AG09319 (cell line): ENCODE data around the gene RIPOR3.
"Not testable (repeated sequence)": the region's sequence is repeated elsewhere in the genome, so short reads cannot be mapped to it uniquely, and the experiment has no call there.

Experiments used
- DNase-seq: peaks from one replicate; pipeline ENCODE4 v3.0.0-alpha.2; 2010; ENCODE audit warnings: low read depth; ENCODE audit errors: extremely low read depth
- TF ChIP-seq, protein P1 (sequence below): IDR thresholded peaks from 2 replicates; pipeline ENCODE4 v1.5.1; 2011; ENCODE audit warnings: low read depth, mild to moderate bottlenecking, inconsistent platforms, low read length, moderate library complexity

Gene RIPOR3

DNA sequence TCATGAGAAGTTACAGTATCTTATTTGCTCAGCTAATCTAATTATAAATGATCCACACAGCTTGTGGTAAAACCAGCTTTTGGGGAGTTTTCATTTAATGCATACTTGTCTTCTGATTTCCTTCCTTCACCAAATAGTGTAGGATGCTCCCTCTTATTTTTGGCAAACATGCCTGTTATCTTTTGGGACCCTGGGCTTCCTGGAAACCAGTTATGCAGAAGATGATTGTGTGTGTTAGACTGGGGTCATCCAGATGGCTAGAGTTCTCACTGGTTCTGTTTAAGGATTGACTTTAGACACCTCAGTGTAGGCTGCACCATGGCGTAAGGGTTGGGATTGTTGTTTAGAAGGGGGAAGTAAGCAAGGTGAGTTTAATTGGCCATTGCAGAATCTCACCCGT, 119.9 kb downstream of the RIPOR3 start:
- DNase-seq, result no peak
- TF ChIP-seq, protein P1, sequence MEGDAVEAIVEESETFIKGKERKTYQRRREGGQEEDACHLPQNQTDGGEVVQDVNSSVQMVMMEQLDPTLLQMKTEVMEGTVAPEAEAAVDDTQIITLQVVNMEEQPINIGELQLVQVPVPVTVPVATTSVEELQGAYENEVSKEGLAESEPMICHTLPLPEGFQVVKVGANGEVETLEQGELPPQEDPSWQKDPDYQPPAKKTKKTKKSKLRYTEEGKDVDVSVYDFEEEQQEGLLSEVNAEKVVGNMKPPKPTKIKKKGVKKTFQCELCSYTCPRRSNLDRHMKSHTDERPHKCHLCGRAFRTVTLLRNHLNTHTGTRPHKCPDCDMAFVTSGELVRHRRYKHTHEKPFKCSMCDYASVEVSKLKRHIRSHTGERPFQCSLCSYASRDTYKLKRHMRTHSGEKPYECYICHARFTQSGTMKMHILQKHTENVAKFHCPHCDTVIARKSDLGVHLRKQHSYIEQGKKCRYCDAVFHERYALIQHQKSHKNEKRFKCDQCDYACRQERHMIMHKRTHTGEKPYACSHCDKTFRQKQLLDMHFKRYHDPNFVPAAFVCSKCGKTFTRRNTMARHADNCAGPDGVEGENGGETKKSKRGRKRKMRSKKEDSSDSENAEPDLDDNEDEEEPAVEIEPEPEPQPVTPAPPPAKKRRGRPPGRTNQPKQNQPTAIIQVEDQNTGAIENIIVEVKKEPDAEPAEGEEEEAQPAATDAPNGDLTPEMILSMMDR, result no peak

DNA sequence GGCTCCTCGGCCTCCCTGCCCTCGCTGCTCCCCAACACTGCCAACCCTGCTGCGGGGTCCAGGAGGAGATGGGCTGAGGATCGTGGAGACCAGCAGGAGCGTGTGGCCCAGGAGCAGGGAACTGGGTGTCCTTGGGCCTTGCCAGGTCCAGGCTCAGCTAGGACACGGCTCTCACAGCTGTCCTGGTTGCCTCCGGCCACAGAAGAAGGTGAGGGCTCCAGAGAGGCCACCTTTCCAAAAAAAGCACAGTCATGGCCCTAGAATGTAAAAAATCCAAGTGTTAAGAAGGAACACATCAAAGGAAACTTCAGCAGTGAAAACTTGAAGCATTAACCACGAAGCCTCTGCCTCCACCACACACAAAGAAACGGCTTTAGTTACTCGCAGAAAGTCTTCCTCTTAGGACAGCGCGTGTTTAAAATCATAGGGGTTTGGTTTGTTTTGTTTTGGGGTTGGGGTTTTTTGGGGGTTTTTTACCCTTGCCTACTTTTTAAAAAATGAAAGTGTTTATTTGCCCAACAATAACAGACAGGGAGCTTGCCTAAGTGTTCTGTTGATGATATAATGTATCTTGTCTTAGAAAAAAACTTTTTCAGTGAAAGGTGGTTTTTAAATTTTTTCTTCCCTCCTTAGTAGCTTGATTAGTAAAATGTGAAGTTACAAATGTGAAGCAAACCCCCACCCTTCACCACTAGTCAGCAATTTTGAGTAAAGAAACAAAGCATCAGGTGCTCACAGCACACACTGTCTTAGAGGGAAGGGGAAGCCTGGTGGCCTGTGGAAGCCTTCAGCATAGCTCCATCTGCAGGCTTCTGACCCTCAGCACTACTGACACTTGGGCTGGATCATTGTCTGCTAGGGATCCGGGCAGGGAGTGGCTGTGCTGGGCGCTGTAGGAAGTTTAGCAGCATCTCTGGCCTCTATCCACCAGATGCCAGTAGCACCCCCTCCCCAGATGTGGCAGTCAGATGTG, 121.2 kb downstream of the RIPOR3 start:
- no peak for DNase-seq
- TF ChIP-seq, protein P1, result peak; percentile 33

DNA sequence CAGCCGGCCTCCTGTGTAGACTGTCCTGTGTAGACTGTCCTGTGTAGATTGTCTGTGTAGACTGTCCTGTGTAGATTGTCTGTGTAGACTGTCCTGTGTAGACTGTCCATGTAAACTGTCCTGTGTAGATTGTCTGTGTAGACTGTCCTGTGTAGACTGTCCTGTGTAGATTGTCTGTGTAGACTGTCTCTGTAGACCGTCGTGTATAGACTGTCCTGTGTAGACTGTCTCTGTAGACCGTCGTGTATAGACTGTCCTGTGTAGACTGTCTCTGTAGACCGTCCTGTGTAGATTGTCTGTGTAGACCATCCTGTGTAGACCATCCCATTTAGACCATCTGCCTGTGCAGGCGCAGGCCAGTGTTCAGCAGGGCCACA, 121.9 kb downstream of the RIPOR3 start:
- not testable (repeated sequence) for DNase-seq

DNA sequence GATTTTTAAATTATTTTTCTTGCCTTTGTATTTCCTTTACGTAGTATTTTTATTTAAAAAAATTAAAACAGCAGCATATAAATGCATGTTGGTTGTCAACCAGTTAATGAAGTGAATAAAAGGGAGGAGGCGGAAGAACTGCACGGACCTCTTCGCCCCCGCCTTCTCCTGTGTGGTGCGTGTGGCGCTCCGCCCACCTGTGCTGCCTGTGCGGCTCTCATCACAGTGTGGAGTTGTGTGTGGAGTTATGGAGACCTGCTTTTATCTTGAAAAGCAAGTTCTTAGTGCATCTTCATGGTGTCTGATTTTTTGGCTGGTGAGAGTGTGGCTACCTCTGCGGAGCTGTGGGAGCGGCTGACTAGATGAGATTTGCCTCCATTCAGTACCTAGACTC, 122.8 kb downstream of the RIPOR3 start:
- no peak for DNase-seq
- TF ChIP-seq, protein P1, result no peak

- TF ChIP-seq, protein P1, result no peak
- DNase-seq, result no peak
Measured at GRCh38 chr20:50567860-50568548, 123.3 kb downstream of the RIPOR3 start.

DNA sequence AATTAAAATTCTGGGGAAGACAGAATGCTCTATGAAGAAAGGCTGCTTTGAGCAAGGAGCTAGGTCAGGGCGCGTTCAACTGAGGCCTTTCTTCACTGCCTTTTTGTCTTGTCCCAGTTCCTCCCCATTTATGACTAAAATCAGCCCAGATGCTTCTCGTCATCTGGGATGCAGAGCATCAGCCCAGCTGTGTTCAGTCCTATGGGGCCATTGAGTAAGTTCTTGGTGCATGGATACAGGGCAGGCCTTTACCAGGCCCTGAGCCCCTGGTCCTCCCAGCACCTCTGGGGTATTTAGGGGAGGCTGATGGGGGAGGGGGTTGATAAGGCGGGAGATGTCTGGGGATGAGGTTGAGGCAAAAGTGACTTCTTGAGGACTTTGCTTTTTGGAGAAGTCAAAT, 125.5 kb downstream of the RIPOR3 start:
- TF ChIP-seq, protein P1, result no peak
- no peak for DNase-seq

GRCh38 chr20:50565383-50565782, 126.0 kb downstream of the RIPOR3 start:
- DNase-seq, result no peak
- TF ChIP-seq, protein P1, result no peak
